ENCODE results near the gene MYF6.
"Not testable (repeated sequence)": the region's sequence is repeated elsewhere in the genome, so short reads cannot be mapped to it uniquely, and the experiment has no call there.

MYF6 gene

GRCh38 chr12:80707126-80707829 is at the start of gene MYF6:
TSS of gene MYF6 (plus strand) at chr12:80707634. CDS start at chr12:80707720, 86 bp downstream.
- in situ Hi-C loops (cut with HindIII; ENCODE audit: low sequenced_read_pairs) = no loop called here
- no peak for DNase-seq (ENCODE audit: low read depth)
- no peak for TF ChIP-seq CTCF (IDR thresholded peaks at IDR 0.05; ENCODE audit: low read depth, low read length, missing control alignments)
- peak within 1 kb of the TSS; percentile 18 for H3K4me3 ChIP-seq (ENCODE audit: low read depth, low read length)

- H3K4me3 ChIP-seq (ENCODE audit: low read depth, low read length) = no peak overlapping the region
- in situ Hi-C loops (cut with HindIII; ENCODE audit: low sequenced_read_pairs) = no loop called here
- no peak for DNase-seq (ENCODE audit: low read depth)
- TF ChIP-seq CTCF (IDR thresholded peaks at IDR 0.05; ENCODE audit: low read depth, low read length, missing control alignments) = no peak
These were observed 47.8 kb upstream of the MYF6 start for GRCh38 chr12:80659512-80660063.

- no peak for DNase-seq (ENCODE audit: low read depth)
- no peak for TF ChIP-seq CTCF (IDR thresholded peaks at IDR 0.05; ENCODE audit: low read depth, low read length, missing control alignments)
- in situ Hi-C loops (cut with HindIII; ENCODE audit: low sequenced_read_pairs) = no loop called here
- H3K4me3 ChIP-seq (ENCODE audit: low read depth, low read length) = no peak overlapping the region
These were observed 44.8 kb upstream of the MYF6 start for GRCh38 chr12:80662586-80662985.

- no peak for TF ChIP-seq CTCF (IDR thresholded peaks at IDR 0.05; ENCODE audit: low read depth, low read length, missing control alignments)
- in situ Hi-C loops (cut with HindIII; ENCODE audit: low sequenced_read_pairs) = no loop called here
- H3K4me3 ChIP-seq (ENCODE audit: low read depth, low read length) = no peak overlapping the region
- no peak for DNase-seq (ENCODE audit: low read depth)
These were observed 37.2 kb upstream of the MYF6 start for GRCh38 chr12:80670214-80670613.

GRCh38 chr12:80676042-80676636 is 31.3 kb upstream of the MYF6 start:
- peak; percentile 6 for TF ChIP-seq CTCF (IDR thresholded peaks at IDR 0.05; ENCODE audit: low read depth, low read length, missing control alignments)
- in situ Hi-C loops (cut with HindIII; ENCODE audit: low sequenced_read_pairs); DNase-seq (ENCODE audit: low read depth); H3K4me3 ChIP-seq (ENCODE audit: low read depth, low read length): not testable (repeated sequence)

GRCh38 chr12:80676856-80677255 is 30.6 kb upstream of the MYF6 start:
- no peak for TF ChIP-seq CTCF (IDR thresholded peaks at IDR 0.05; ENCODE audit: low read depth, low read length, missing control alignments)
- no peak overlapping the region for H3K4me3 ChIP-seq (ENCODE audit: low read depth, low read length)
- DNase-seq (ENCODE audit: low read depth) = no peak
- in situ Hi-C loops (cut with HindIII; ENCODE audit: low sequenced_read_pairs) = no loop called here
